ENCODE data around the gene CENPT. TPM values are rescaled to one million over a fixed set of nuclear protein-coding genes. Genes with fewer than 3 reads are reported as not detected.

Gene CENPT
- total and polyA plus RNA-seq, 2 donors (not counting 1 experiment from before 2014, with no cell fraction given): 75.0 to 169 TPM

GRCh38 chr16:67882374-67883145, 35.1 kb upstream of the CENPT start:
- DNase-seq: no peak
- Mint-ChIP-seq H3K9me3 (ENCODE audit: insufficient read depth) (no peaks in the 10 kb centered on the region), H3K4me3 (no peak overlapping the region), H3K27me3 (no peaks in the 10 kb centered on the region), H3K4me1 (no peaks in the 10 kb centered on the region), H3K27ac (no peak overlapping the region)
- Histone ChIP-seq H3K36me3 (replicated peaks in 1 of 2; ENCODE audit: control extremely low read depth in 1 of 2, control insufficient read depth in 1 of 2, extremely low read depth in 1 of 2, insufficient read depth in 2 of 2, low read length in 1 of 2) (peaks cover 0 to 81% of the 10 kb centered on the region in 2 experiments), H3K4me3 (ENCODE audit: control extremely low read depth in 1 of 5, extremely low read depth in 1 of 5, insufficient read depth in 1 of 5, low read depth in 2 of 5, low read length in 4 of 5) (no peak overlapping the region), H3K9ac (ENCODE audit: low read length) (no peak overlapping the region), H3K4me1 (ENCODE audit: control insufficient read depth in 2 of 2, insufficient read depth in 2 of 2, low read length in 2 of 2) (no peaks in the 10 kb centered on the region), H3K9me3 (ENCODE audit: control extremely low read depth in 1 of 3, control insufficient read depth in 2 of 3, insufficient read depth in 1 of 3, low read length in 2 of 3) (no peaks in the 10 kb centered on the region), H3K4me2 (replicated peaks; ENCODE audit: low read depth, low read length, poor library complexity, severe bottlenecking) (no peak overlapping the region), H3K27me3 (replicated peaks in 1 of 4; ENCODE audit: control extremely low read depth in 1 of 4, control insufficient read depth in 3 of 4, insufficient read depth in 4 of 4, low read length in 3 of 4) (no peaks in the 10 kb centered on the region), H3K79me2 (ENCODE audit: control insufficient read depth, insufficient read depth, low read length) (peaks cover 6% of the 10 kb centered on the region), H3K27ac (ENCODE audit: low read length in 2 of 2) (no peak overlapping the region), H2AFZ (ENCODE audit: insufficient read depth, low read depth, low read length, poor library complexity, severe bottlenecking) (no peak overlapping the region), H4K20me1 (ENCODE audit: control insufficient read depth, insufficient read depth, low read length, poor library complexity, severe bottlenecking) (no peaks in the 10 kb centered on the region)
- POLR2A ChIA-PET: interaction anchor here (1.6 kb wide), 1 partner anchor 158 kb away, joined by 12 read pairs; no protein-coding TSS in a partner anchor
- CTCF ChIA-PET: interaction anchor here (0.6 to 9.3 kb wide), 35 partner anchors 8 to 345 kb away, joined by 3 to 151 read pairs (median 8); partner anchors contain the start of genes NUTF2, PSKH1 and PSMB10
- 97% methylated on average over 16 of the region's 18 CpGs for WGBS (ENCODE audit: insufficient coverage)
- TF ChIP-seq EZH2 (IDR thresholded peaks at IDR 0.05; ENCODE audit: borderline replicate concordance, insufficient read depth, low read depth, low read length, poor library complexity, severe bottlenecking): no peak
- TF ChIP-seq, protein P1, sequence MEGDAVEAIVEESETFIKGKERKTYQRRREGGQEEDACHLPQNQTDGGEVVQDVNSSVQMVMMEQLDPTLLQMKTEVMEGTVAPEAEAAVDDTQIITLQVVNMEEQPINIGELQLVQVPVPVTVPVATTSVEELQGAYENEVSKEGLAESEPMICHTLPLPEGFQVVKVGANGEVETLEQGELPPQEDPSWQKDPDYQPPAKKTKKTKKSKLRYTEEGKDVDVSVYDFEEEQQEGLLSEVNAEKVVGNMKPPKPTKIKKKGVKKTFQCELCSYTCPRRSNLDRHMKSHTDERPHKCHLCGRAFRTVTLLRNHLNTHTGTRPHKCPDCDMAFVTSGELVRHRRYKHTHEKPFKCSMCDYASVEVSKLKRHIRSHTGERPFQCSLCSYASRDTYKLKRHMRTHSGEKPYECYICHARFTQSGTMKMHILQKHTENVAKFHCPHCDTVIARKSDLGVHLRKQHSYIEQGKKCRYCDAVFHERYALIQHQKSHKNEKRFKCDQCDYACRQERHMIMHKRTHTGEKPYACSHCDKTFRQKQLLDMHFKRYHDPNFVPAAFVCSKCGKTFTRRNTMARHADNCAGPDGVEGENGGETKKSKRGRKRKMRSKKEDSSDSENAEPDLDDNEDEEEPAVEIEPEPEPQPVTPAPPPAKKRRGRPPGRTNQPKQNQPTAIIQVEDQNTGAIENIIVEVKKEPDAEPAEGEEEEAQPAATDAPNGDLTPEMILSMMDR (IDR thresholded peaks at IDR 0.05): no peak
- ATAC-seq (ENCODE audit: low read depth): no peak
- intact Hi-C loops (cut with micrococcal nuclease): loop anchor here (1.0 kb wide), 4 partner anchors 46 to 347 kb away; no protein-coding TSS in a partner anchor

DNA sequence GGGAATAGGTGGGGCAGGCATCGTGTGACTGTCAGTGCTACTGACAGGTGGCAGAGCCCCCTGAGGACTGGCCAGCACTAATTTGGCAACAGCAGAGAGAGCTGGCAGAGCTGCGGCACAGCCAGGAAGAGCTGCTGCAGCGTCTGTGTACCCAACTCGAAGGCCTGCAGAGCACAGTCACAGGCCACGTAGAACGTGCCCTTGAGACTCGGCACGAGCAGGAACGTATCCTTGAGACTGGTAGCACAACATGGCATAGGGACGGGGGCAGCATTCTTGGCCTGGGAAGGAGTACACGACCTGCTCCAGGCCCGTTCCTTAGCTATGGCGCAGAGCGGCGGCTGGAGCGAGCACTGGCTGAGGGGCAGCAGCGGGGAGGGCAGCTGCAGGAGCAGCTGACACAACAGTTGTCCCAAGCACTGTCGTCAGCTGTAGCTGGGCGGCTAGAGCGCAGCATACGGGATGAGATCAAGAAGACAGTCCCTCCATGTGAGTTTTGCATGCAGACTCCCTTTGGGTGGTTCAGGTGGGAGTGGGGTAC, 34.2 kb upstream of the CENPT start:
- H3K27ac Mint-ChIP-seq: no peak overlapping the region
- no peak overlapping the region for H3K4me3 ChIP-seq (ENCODE audit: control extremely low read depth in 1 of 5, extremely low read depth in 1 of 5, insufficient read depth in 1 of 5, low read depth in 2 of 5, low read length in 4 of 5)
- H3K9ac ChIP-seq (ENCODE audit: low read length): no peak overlapping the region
- H2AFZ ChIP-seq (ENCODE audit: insufficient read depth, low read depth, low read length, poor library complexity, severe bottlenecking): no peak overlapping the region
- intact Hi-C loops (cut with micrococcal nuclease): no loop called here
- no peak for ATAC-seq (ENCODE audit: low read depth)
- no peak overlapping the region for H3K27ac ChIP-seq (ENCODE audit: low read length in 2 of 2)
- ChIA-PET POLR2A (interaction anchor here (0.5 kb wide), 1 partner anchor 15 kb away, joined by 3 read pairs; no protein-coding TSS in a partner anchor), CTCF (interaction anchor here (0.5 to 9.3 kb wide), 16 partner anchors 12 to 346 kb away, joined by 3 to 151 read pairs (median 4); no protein-coding TSS in a partner anchor)
- TF ChIP-seq, protein P1 (IDR thresholded peaks at IDR 0.05): no peak
- TF ChIP-seq EZH2 (IDR thresholded peaks at IDR 0.05; ENCODE audit: borderline replicate concordance, insufficient read depth, low read depth, low read length, poor library complexity, severe bottlenecking): no peak
- DNase-seq: no peak
- peaks cover 6% of the 10 kb centered on the region for H3K79me2 ChIP-seq (ENCODE audit: control insufficient read depth, insufficient read depth, low read length)
- H3K4me3 Mint-ChIP-seq: no peak overlapping the region
- no peak overlapping the region for H3K4me2 ChIP-seq (replicated peaks; ENCODE audit: low read depth, low read length, poor library complexity, severe bottlenecking)
- H3K9me3 ChIP-seq (ENCODE audit: control extremely low read depth in 1 of 3, control insufficient read depth in 2 of 3, insufficient read depth in 1 of 3, low read length in 2 of 3): no peaks in the 10 kb centered on the region
- no peaks in the 10 kb centered on the region for H3K27me3 Mint-ChIP-seq
- H3K27me3 ChIP-seq (replicated peaks in 1 of 4; ENCODE audit: control extremely low read depth in 1 of 4, control insufficient read depth in 3 of 4, insufficient read depth in 4 of 4, low read length in 3 of 4): no peaks in the 10 kb centered on the region
- H3K36me3 ChIP-seq (replicated peaks in 1 of 2; ENCODE audit: control extremely low read depth in 1 of 2, control insufficient read depth in 1 of 2, extremely low read depth in 1 of 2, insufficient read depth in 2 of 2, low read length in 1 of 2): peaks cover 0 to 88% of the 10 kb centered on the region in 2 experiments
- no peaks in the 10 kb centered on the region for H3K4me1 ChIP-seq (ENCODE audit: control insufficient read depth in 2 of 2, insufficient read depth in 2 of 2, low read length in 2 of 2)
- no peaks in the 10 kb centered on the region for H3K9me3 Mint-ChIP-seq (ENCODE audit: insufficient read depth)
- no peaks in the 10 kb centered on the region for H3K4me1 Mint-ChIP-seq
- 96% methylated on average over 19 of the region's 21 CpGs for WGBS (ENCODE audit: insufficient coverage)
- peaks cover under 1% of the 10 kb centered on the region for H4K20me1 ChIP-seq (ENCODE audit: control insufficient read depth, insufficient read depth, low read length, poor library complexity, severe bottlenecking)
